K562 (cell line): Measurements from ENCODE around the gene STIL. TPM values are rescaled to one million over a fixed set of nuclear protein-coding genes. Genes with fewer than 3 reads are reported as not detected.

ENCODE experiments used
- ATAC-seq: fragments of 200-7000 bp; cut with Tn5 transposase; 3 replicates; pipeline ENCODE4 v1.9.1; 2020; ENCODE audit warnings: moderate library complexity
- BruUV-seq: library from RNA; stranded (reverse); fragments of 400-500 nt; replicated peaks from 2 replicates; lab custom pipeline; 2021; lab: Mats Ljungman, UMichigan
- CTCF ChIA-PET: fragments of 300-600 bp; formaldehyde crosslinking; extraction: SDS; loops from one replicate; lab custom pipeline; 2021; ENCODE audit warnings: low intra/inter-chr PET ratio; lab: Yijun Ruan, JAX
- POLR2A ChIA-PET: fragments of 300-600, 350-650 bp; sonication (Branson Sonifier 250); formaldehyde crosslinking; extraction: SDS; loops from one replicate; lab custom pipeline; 2021; ENCODE audit warnings: antibody characterized with exemption, inconsistent platforms; lab: Yijun Ruan, JAX
- DNase-seq, 4 experiments: peaks; one replicate each; pipeline versions ENCODE4 v3.0.0 to v3.0.0-alpha.2; 2011 to 2018; ENCODE audit warnings: low spot score in 3 of 4, mixed read lengths in 3 of 4; ENCODE audit errors: extremely low read depth in 1 of 4
- FAIRE-seq: peaks from 2 replicates; lab custom pipeline; 2011; peaks lifted over from hg19 to GRCh38; lab: Jason Lieb, UNC
- H2AFZ ChIP-seq: 2 replicates; pipeline ENCODE4 v1.6.0; 2011; ENCODE audit warnings: low read depth, low read length, control low read depth, inconsistent platforms
- H3K27ac ChIP-seq: fragments of 200-600 bp; 3 replicates; pipeline ENCODE4 v1.8.0; 2011; ENCODE audit warnings: low read depth, mild to moderate bottlenecking, control low read depth, inconsistent platforms, low read length, moderate library complexity, mixed read lengths; ENCODE audit errors: extremely low read depth
- H3K27me3 ChIP-seq, 2 experiments: fragments of 300-600 bp in 1 of 2; 2 replicates in 1 of 2; 3 replicates in 1 of 2; pipeline versions ENCODE4 v1.6.0 to v1.8.0; 2011; ENCODE audit warnings: inconsistent platforms in 2 of 2, low read length in 2 of 2, mild to moderate bottlenecking in 1 of 2, mixed read lengths in 1 of 2, moderate library complexity in 1 of 2; ENCODE audit not compliant: control insufficient read depth in 2 of 2, insufficient read depth in 2 of 2
- H3K36me3 ChIP-seq: fragments of 300-600 bp; 3 replicates; pipeline ENCODE4 v1.8.0; 2011; ENCODE audit warnings: mild to moderate bottlenecking, low read length, inconsistent platforms; ENCODE audit not compliant: control insufficient read depth, insufficient read depth
- H3K4me1 ChIP-seq, 2 experiments: fragments of 200-600 bp in 1 of 2; replicated peaks in 1 of 2; 2 replicates in 1 of 2; 3 replicates in 1 of 2; pipeline versions ENCODE4 v1.5.1 to v1.8.0; 2011; ENCODE audit warnings: inconsistent platforms in 2 of 2, low read length in 2 of 2, mild to moderate bottlenecking in 1 of 2, mixed read lengths in 1 of 2, moderate library complexity in 1 of 2; ENCODE audit not compliant: control insufficient read depth in 2 of 2, insufficient read depth in 2 of 2
- H3K4me2 ChIP-seq: 2 replicates; pipeline ENCODE4 v1.6.1; 2011; ENCODE audit warnings: low read length, control low read depth, inconsistent platforms, mixed read lengths; ENCODE audit not compliant: insufficient read depth
- H3K4me3 ChIP-seq: fragments of 200-600 bp; sonication (generic), shearing (Covaris generic); 2 replicates; pipeline ENCODE4 v1.5.1; 2016; ENCODE audit warnings: control low read depth, inconsistent platforms
- H3K79me2 ChIP-seq: fragments of 200-600 bp; 3 replicates; pipeline ENCODE4 v1.8.0; 2011; ENCODE audit warnings: low read length, inconsistent platforms; ENCODE audit not compliant: control insufficient read depth, insufficient read depth
- H3K9ac ChIP-seq, 2 experiments: 2 replicates each; pipeline versions ENCODE4 v1.6.0 to v1.6.1; 2011; ENCODE audit warnings: low read depth in 2 of 2, low read length in 2 of 2, control low read depth in 1 of 2, inconsistent platforms in 1 of 2, mild to moderate bottlenecking in 1 of 2, mixed read lengths in 1 of 2; ENCODE audit not compliant: insufficient read depth in 1 of 2
- H3K9me1 ChIP-seq: one replicate; pipeline ENCODE4 v1.6.0; 2011; ENCODE audit warnings: inconsistent platforms, mild to moderate bottlenecking, low read length, moderate library complexity; ENCODE audit not compliant: control insufficient read depth, insufficient read depth
- H3K9me3 ChIP-seq: replicated peaks from 2 replicates; pipeline ENCODE4 v1.5.1; 2011; ENCODE audit warnings: low read depth, low read length, inconsistent platforms; ENCODE audit not compliant: control insufficient read depth, insufficient read depth
- H4K20me1 ChIP-seq: replicated peaks from 2 replicates; pipeline ENCODE4 v1.6.1; 2011; ENCODE audit warnings: low read length, inconsistent platforms, mixed read lengths; ENCODE audit not compliant: control insufficient read depth, insufficient read depth
- ARHGAP35 ChIP-seq: fragments of 450-650 bp; IDR thresholded peaks from 2 replicates; pipeline ENCODE4 v1.6.1; 2018; ENCODE audit not compliant: partially characterized antibody
- HOXB6 ChIP-seq: fragments of 250-450 bp; sonication (Bioruptor Pico); IDR thresholded peaks from 2 replicates; pipeline ENCODE4 v1.5.1; 2022; ENCODE audit warnings: mild to moderate bottlenecking, borderline replicate concordance
- KLF1 ChIP-seq: fragments of 450-650 bp; IDR thresholded peaks from 2 replicates; pipeline ENCODE4 v1.6.1; 2016; ENCODE audit warnings: missing genetic modification characterization, missing compliant biosample characterization
- MCM2 ChIP-seq: fragments of 450-650 bp; IDR thresholded peaks from 2 replicates; pipeline ENCODE4 v1.6.1; 2017; ENCODE audit warnings: low read depth, mild to moderate bottlenecking
- NCOA1 ChIP-seq: fragments of 450-650 bp; IDR thresholded peaks from 2 replicates; pipeline ENCODE4 v1.6.1; 2016; ENCODE audit warnings: low read depth
- OTX1 ChIP-seq: fragments of 450-650 bp; formaldehyde crosslinking; IDR thresholded peaks from 2 replicates; pipeline ENCODE4 v1.4.0; 2022; ENCODE audit warnings: mild to moderate bottlenecking
- POLR2G ChIP-seq: fragments of 200-400 bp; formaldehyde crosslinking; IDR thresholded peaks from 2 replicates; pipeline ENCODE4 v1.6.1; 2017; ENCODE audit warnings: low read depth, mild to moderate bottlenecking, antibody characterized with exemption, low read length, moderate library complexity
- RBM39 ChIP-seq: fragments of 200-400 bp; formaldehyde crosslinking; optimal IDR thresholded peaks from 2 replicates; pipeline ENCODE3; 2018; ENCODE audit warnings: low read depth, low read length
- THRB ChIP-seq: fragments of 450-650 bp; formaldehyde crosslinking; conservative IDR thresholded peaks from 2 replicates; pipeline ENCODE4 v1.4.0; 2022; ENCODE audit warnings: mild to moderate bottlenecking, missing genetic modification characterization
- ZNF12 ChIP-seq: sonication (generic); formaldehyde crosslinking; IDR thresholded peaks from 2 replicates; pipeline ENCODE4 v1.4.0; 2020; ENCODE audit warnings: mild to moderate bottlenecking, missing genetic modification reagents
- WGBS: fragments of 100-300 bp; shearing (Covaris generic); methylation state at CpG from one replicate; pipeline ENCODE4 v1.1.6; 2016; ENCODE audit warnings: low coverage, mixed read lengths; ENCODE audit not compliant: insufficient coverage; ENCODE audit errors: missing lambda C conversion rate; 5-methylcytosine and 5-hydroxymethylcytosine counted together
- in situ Hi-C: fragments of 300-500 bp; cut with MboI; formaldehyde crosslinking; loops from 4 replicates; pipeline ENCODE4 v1.15.0; 2018; ENCODE audit warnings: inconsistent platforms, mixed read lengths
- intact Hi-C: fragments of 100-400 bp; cut with micrococcal nuclease; formaldehyde crosslinking; loops from 2 replicates; pipeline ENCODE4 v1.14.2; 2022
- polyA plus RNA-seq, 8 experiments: library from polyadenylated mRNA; depleted of rRNA in 4 of 8; stranded (reverse) in 5 of 8; unstranded in 3 of 8; fragments of >200 nt; fragmentation: Nextera tagmentation in 2 of 8; fragmentation: Illumina TruSeq in 1 of 8; extraction: Ambion mirVana in 2 of 8; extraction: Trizol in 1 of 8; gene quantifications; 2 replicates each; pipeline versions ENCODE4 v1.2.1 to v1.2.3, GENCODE V29; 2011 to 2014; ENCODE audit warnings: inconsistent platforms in 1 of 8, missing spikeins in 1 of 8
- total RNA-seq, 7 experiments: library from RNA; depleted of rRNA in 6 of 7; stranded (reverse); fragments of >200 nt in 6 of 7; fragmentation: Illumina TruSeq in 2 of 7; extraction: Trizol in 2 of 7; gene quantifications; 2 replicates each; pipeline versions ENCODE4 v1.2.1 to v1.2.3, GENCODE V29; 2011 to 2021; ENCODE audit warnings: low replicate concordance in 1 of 7
- TF ChIP-seq, protein P1 (sequence below), 2 experiments: fragments of 450-650 bp; formaldehyde crosslinking in 1 of 2; IDR thresholded peaks; 2 replicates each; pipeline versions ENCODE4 v1.4.0 to v1.6.1; 2014 to 2020; ENCODE audit warnings: mild to moderate bottlenecking in 2 of 2, borderline replicate concordance in 1 of 2, low read depth in 1 of 2

STIL gene
- total and polyA plus RNA-seq, 9 of the 15 experiments (the other 6 are each of a cell fraction or from before 2014, with no cell fraction given): 10.5 to 77.4 (median 39.6) TPM

- Histone ChIP-seq H3K4me2 (peak overlapping the region; percentile 93), H2AFZ (0 out of 2 replicates have a peak overlapping the region, but pooled peaks have one; percentile 6), H3K9ac (peak overlapping the region; percentile 98 to 100), H3K9me3 (no peaks in the 10 kb centered on the region), H3K27me3 (no peaks in the 10 kb centered on the region), H3K36me3 (peaks cover 34% of the 10 kb centered on the region), H3K4me3 (peak overlapping the region; percentile 62), H3K27ac (peak overlapping the region; percentile 97), H4K20me1 (peaks cover 8% of the 10 kb centered on the region; the same call in 1 of the 2 replicates), H3K9me1 (peaks cover 16% of the 10 kb centered on the region), H3K4me1 (peaks cover 45 to 49% of the 10 kb centered on the region in 2 experiments), H3K79me2 (peaks cover 76% of the 10 kb centered on the region)
- peak; percentile 21 for ATAC-seq
- in situ Hi-C loops: no loop called here
- intact Hi-C loops: loop anchor here (1.0 to 5.0 kb wide), 3 partner anchors 33 to 85 kb away; partner anchors contain the start of gene STIL
- ChIA-PET POLR2A (interaction anchor here (0.6 to 5.2 kb wide), 18 partner anchors 9 to 480 kb away, joined by 3 to 80 read pairs (median 3); partner anchors contain the start of gene PDZK1IP1), CTCF (no interaction called here)
- peak; percentile 75 to 88 (median 80) for DNase-seq
- BruUV-seq: TSS peak; percentile 72
- under 1% methylated on average over 35 of the region's 35 CpGs for WGBS
- peak; percentile 84 for FAIRE-seq
- 0 out of 2 replicates have a peak, but pooled peaks have one; percentile 22 for TF ChIP-seq ZNF12 (CRISPR knock-in tag)
- TF ChIP-seq MCM2: no peak
- peak; percentile 57; the same call in 1 of the 2 replicates for TF ChIP-seq THRB (CRISPR knock-in tag)
- TF ChIP-seq, protein P1, sequence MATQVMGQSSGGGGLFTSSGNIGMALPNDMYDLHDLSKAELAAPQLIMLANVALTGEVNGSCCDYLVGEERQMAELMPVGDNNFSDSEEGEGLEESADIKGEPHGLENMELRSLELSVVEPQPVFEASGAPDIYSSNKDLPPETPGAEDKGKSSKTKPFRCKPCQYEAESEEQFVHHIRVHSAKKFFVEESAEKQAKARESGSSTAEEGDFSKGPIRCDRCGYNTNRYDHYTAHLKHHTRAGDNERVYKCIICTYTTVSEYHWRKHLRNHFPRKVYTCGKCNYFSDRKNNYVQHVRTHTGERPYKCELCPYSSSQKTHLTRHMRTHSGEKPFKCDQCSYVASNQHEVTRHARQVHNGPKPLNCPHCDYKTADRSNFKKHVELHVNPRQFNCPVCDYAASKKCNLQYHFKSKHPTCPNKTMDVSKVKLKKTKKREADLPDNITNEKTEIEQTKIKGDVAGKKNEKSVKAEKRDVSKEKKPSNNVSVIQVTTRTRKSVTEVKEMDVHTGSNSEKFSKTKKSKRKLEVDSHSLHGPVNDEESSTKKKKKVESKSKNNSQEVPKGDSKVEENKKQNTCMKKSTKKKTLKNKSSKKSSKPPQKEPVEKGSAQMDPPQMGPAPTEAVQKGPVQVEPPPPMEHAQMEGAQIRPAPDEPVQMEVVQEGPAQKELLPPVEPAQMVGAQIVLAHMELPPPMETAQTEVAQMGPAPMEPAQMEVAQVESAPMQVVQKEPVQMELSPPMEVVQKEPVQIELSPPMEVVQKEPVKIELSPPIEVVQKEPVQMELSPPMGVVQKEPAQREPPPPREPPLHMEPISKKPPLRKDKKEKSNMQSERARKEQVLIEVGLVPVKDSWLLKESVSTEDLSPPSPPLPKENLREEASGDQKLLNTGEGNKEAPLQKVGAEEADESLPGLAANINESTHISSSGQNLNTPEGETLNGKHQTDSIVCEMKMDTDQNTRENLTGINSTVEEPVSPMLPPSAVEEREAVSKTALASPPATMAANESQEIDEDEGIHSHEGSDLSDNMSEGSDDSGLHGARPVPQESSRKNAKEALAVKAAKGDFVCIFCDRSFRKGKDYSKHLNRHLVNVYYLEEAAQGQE (IDR thresholded peaks at IDR 0.05; ENCODE audit: borderline replicate concordance): 0 out of 2 replicates have a peak, but pooled peaks have one; percentile 1
- TF ChIP-seq, protein P1 (CRISPR knock-in tag; IDR thresholded peaks at IDR 0.05; ENCODE audit: low read depth): 0 out of 2 replicates have a peak, but pooled peaks have one; percentile 12
- TF ChIP-seq OTX1 (CRISPR knock-in tag): peak; percentile 76; the same call in 1 of the 2 replicates
- TF ChIP-seq ARHGAP35: no peak
- peak; percentile 29 for TF ChIP-seq RBM39
- TF ChIP-seq KLF1 (tag): peak; percentile 49; the same call in 1 of the 2 replicates
- TF ChIP-seq POLR2G: peak; percentile 61
- TF ChIP-seq NCOA1: 0 out of 2 replicates have a peak, but pooled peaks have one; percentile 42
- TF ChIP-seq HOXB6 (CRISPR knock-in tag): no peak
These were observed 84.7 kb downstream of the STIL start for GRCh38 chr1:47229031-47229885.
